GM19328 (cell line): ENCODE data around the gene ASTN1.

ENCODE experiments used
- ATAC-seq: cut with Tn5 transposase; IDR thresholded peaks from one replicate; pipeline ENCODE4 v1.9.1; 2021; ENCODE audit warnings: mild to moderate bottlenecking, moderate library complexity; ENCODE audit not compliant: unreplicated experiment

The ASTN1 gene

GRCh38 chr1:176938375-176938774 is 226.1 kb downstream of the ASTN1 start:
- ATAC-seq = no peak

- no peak for ATAC-seq
Measured at GRCh38 chr1:176934370-176934769, 230.1 kb downstream of the ASTN1 start.

- ATAC-seq = no peak
Measured at GRCh38 chr1:176932114-176933104, 232.1 kb downstream of the ASTN1 start.

GRCh38 chr1:176931526-176931925 is 233.0 kb downstream of the ASTN1 start:
- ATAC-seq = no peak

GRCh38 chr1:176926330-176927086 is 238.0 kb downstream of the ASTN1 start:
- no peak for ATAC-seq

GRCh38 chr1:176925223-176925622 is 239.3 kb downstream of the ASTN1 start:
- ATAC-seq = no peak

- no peak for ATAC-seq
Measured at GRCh38 chr1:176923283-176923682, 241.2 kb downstream of the ASTN1 start.

GRCh38 chr1:176919386-176920378 is 244.8 kb downstream of the ASTN1 start:
- ATAC-seq = no peak

- ATAC-seq = no peak
Measured at GRCh38 chr1:176905648-176906047, 258.9 kb downstream of the ASTN1 start.

- ATAC-seq = no peak
Measured at GRCh38 chr1:176904057-176904751, 260.3 kb downstream of the ASTN1 start.

- ATAC-seq = no peak
Measured at GRCh38 chr1:176903474-176903873, 261.0 kb downstream of the ASTN1 start.

GRCh38 chr1:176899321-176899720 is 265.2 kb downstream of the ASTN1 start:
- no peak for ATAC-seq

- ATAC-seq = no peak
Measured at GRCh38 chr1:176897350-176898236, 266.9 kb downstream of the ASTN1 start.

GRCh38 chr1:176896216-176896615 is 268.3 kb downstream of the ASTN1 start:
- ATAC-seq = no peak

GRCh38 chr1:176894450-176894849 is 270.1 kb downstream of the ASTN1 start:
- ATAC-seq = no peak

GRCh38 chr1:176893625-176894352 is 270.7 kb downstream of the ASTN1 start:
- ATAC-seq = no peak

- ATAC-seq = no peak
Measured at GRCh38 chr1:176888471-176889032, 276.0 kb downstream of the ASTN1 start.

GRCh38 chr1:176885751-176886150 is 278.8 kb downstream of the ASTN1 start:
- no peak for ATAC-seq
